Measurements from ENCODE around the gene VEGFB. TPM values are rescaled to one million over a fixed set of nuclear protein-coding genes. Genes with fewer than 3 reads are reported as not detected.

VEGFB gene
- total and polyA plus RNA-seq, 2 of the 8 experiments (the other 6 are each of a cell fraction or from before 2014, with no cell fraction given): 9.3 to 49.6 TPM

DNA sequence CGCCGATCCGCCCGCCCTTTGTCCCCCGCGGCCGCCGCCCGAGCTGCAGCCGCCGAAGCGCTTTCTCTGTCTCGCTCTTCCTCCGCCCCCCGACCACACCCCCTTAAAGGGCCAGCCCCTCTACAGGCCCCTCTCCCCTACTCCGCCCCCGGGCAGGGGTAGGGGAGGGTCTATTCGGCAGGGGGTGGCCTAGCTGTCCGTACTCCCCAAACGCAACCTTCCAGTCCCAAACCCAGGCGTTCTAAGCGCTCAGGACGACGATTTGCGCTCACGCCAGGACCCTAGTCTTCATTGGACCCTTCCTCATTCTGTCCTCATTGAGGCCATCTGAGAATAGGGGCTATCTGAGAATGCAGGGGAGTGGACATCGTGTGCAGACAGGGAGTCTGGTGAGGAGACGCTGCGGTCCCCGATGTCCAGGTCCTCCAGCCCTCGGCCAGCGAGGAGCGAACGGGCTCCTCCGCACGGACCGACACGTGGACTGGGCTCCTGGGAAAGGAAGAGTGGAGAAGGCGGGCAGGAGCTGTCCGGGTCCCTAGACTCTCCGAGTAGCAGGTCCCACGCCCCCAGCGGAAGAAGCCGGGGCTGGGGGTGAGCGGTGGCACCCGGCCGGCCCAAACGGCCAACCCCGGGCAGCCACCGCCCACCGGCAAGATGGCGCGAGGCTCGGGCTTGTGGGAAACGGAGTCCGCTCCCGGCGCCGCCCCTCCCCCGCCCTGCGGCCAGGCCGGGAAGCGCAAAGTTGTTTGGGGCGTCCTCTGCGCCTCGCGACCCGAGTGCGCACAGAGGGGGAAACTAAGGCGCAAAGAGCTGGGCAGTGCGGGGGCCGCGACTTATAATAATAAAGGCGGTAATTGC is 12.7 kb downstream of the VEGFB start, which contains the start of gene PPP1R14B (continued):
- TF ChIP-seq, protein P1, sequence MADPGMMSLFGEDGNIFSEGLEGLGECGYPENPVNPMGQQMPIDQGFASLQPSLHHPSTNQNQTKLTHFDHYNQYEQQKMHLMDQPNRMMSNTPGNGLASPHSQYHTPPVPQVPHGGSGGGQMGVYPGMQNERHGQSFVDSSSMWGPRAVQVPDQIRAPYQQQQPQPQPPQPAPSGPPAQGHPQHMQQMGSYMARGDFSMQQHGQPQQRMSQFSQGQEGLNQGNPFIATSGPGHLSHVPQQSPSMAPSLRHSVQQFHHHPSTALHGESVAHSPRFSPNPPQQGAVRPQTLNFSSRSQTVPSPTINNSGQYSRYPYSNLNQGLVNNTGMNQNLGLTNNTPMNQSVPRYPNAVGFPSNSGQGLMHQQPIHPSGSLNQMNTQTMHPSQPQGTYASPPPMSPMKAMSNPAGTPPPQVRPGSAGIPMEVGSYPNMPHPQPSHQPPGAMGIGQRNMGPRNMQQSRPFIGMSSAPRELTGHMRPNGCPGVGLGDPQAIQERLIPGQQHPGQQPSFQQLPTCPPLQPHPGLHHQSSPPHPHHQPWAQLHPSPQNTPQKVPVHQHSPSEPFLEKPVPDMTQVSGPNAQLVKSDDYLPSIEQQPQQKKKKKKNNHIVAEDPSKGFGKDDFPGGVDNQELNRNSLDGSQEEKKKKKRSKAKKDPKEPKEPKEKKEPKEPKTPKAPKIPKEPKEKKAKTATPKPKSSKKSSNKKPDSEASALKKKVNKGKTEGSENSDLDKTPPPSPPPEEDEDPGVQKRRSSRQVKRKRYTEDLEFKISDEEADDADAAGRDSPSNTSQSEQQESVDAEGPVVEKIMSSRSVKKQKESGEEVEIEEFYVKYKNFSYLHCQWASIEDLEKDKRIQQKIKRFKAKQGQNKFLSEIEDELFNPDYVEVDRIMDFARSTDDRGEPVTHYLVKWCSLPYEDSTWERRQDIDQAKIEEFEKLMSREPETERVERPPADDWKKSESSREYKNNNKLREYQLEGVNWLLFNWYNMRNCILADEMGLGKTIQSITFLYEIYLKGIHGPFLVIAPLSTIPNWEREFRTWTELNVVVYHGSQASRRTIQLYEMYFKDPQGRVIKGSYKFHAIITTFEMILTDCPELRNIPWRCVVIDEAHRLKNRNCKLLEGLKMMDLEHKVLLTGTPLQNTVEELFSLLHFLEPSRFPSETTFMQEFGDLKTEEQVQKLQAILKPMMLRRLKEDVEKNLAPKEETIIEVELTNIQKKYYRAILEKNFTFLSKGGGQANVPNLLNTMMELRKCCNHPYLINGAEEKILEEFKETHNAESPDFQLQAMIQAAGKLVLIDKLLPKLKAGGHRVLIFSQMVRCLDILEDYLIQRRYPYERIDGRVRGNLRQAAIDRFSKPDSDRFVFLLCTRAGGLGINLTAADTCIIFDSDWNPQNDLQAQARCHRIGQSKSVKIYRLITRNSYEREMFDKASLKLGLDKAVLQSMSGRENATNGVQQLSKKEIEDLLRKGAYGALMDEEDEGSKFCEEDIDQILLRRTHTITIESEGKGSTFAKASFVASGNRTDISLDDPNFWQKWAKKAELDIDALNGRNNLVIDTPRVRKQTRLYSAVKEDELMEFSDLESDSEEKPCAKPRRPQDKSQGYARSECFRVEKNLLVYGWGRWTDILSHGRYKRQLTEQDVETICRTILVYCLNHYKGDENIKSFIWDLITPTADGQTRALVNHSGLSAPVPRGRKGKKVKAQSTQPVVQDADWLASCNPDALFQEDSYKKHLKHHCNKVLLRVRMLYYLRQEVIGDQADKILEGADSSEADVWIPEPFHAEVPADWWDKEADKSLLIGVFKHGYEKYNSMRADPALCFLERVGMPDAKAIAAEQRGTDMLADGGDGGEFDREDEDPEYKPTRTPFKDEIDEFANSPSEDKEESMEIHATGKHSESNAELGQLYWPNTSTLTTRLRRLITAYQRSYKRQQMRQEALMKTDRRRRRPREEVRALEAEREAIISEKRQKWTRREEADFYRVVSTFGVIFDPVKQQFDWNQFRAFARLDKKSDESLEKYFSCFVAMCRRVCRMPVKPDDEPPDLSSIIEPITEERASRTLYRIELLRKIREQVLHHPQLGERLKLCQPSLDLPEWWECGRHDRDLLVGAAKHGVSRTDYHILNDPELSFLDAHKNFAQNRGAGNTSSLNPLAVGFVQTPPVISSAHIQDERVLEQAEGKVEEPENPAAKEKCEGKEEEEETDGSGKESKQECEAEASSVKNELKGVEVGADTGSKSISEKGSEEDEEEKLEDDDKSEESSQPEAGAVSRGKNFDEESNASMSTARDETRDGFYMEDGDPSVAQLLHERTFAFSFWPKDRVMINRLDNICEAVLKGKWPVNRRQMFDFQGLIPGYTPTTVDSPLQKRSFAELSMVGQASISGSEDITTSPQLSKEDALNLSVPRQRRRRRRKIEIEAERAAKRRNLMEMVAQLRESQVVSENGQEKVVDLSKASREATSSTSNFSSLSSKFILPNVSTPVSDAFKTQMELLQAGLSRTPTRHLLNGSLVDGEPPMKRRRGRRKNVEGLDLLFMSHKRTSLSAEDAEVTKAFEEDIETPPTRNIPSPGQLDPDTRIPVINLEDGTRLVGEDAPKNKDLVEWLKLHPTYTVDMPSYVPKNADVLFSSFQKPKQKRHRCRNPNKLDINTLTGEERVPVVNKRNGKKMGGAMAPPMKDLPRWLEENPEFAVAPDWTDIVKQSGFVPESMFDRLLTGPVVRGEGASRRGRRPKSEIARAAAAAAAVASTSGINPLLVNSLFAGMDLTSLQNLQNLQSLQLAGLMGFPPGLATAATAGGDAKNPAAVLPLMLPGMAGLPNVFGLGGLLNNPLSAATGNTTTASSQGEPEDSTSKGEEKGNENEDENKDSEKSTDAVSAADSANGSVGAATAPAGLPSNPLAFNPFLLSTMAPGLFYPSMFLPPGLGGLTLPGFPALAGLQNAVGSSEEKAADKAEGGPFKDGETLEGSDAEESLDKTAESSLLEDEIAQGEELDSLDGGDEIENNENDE (IDR thresholded peaks at IDR 0.05; ENCODE audit: insufficient replicate concordance, low read length): no peak
- TF ChIP-seq ASH2L (IDR thresholded peaks at IDR 0.05; ENCODE audit: low read length) (peak; percentile 77), YY1 (IDR thresholded peaks at IDR 0.05; ENCODE audit: low read depth, low read length) (peak; percentile 98), SIN3A (conservative IDR thresholded peaks at IDR 0.05 in 1 of 2, IDR thresholded peaks at IDR 0.05 in 1 of 2; ENCODE audit: low read depth in 1 of 2, low read length in 2 of 2) (peak in 1 of 2 experiments; percentile 92; a peak in 2 of 4 replicates), EGR1 (IDR thresholded peaks at IDR 0.05; ENCODE audit: borderline replicate concordance, low read depth, low read length) (0 out of 2 replicates have a peak, but pooled peaks have one; percentile 55), CHD1 (IDR thresholded peaks at IDR 0.05; ENCODE audit: low read depth, low read length) (no peak), TAF1 (IDR thresholded peaks at IDR 0.05; ENCODE audit: low read depth, low read length) (peak; percentile 45), SP2 (IDR thresholded peaks at IDR 0.05; ENCODE audit: low read length) (0 out of 2 replicates have a peak, but pooled peaks have one; percentile 4), RBBP5 (IDR thresholded peaks at IDR 0.05; ENCODE audit: borderline replicate concordance, low read depth, low read length) (peak; percentile 42; the same call in 1 of the 2 replicates)

All from H1 (cell line).